ENCODE data around the gene BOLA1.
"Not testable (repeated sequence)": the region's sequence is repeated elsewhere in the genome, so short reads cannot be mapped to it uniquely, and the experiment has no call there.

Gene BOLA1

GRCh38 chr1:149931212-149931790 is 31.9 kb downstream of the BOLA1 start:
- DNase-seq (ENCODE audit: low spot score) = no peak

- no peak for DNase-seq (ENCODE audit: low spot score)
These were observed 33.1 kb downstream of the BOLA1 start for GRCh38 chr1:149932474-149932873.

- no peak for DNase-seq (ENCODE audit: low spot score)
These were observed 33.8 kb downstream of the BOLA1 start for GRCh38 chr1:149933208-149933607.

GRCh38 chr1:149934356-149934755 is 35.0 kb downstream of the BOLA1 start:
- no peak for DNase-seq (ENCODE audit: low spot score)

- DNase-seq (ENCODE audit: low spot score) = no peak
These were observed 37.0 kb downstream of the BOLA1 start, which contains the start of gene MTMR11 for GRCh38 chr1:149936170-149936991. Gene MTMR11, minus strand, starts transcription at chr1:149936879. Its CDS starts 232 bp downstream, at chr1:149936647.

GRCh38 chr1:149936992-149937705 is 37.8 kb downstream of the BOLA1 start:
- peak; percentile 42 for DNase-seq (ENCODE audit: low spot score)

GRCh38 chr1:149937759-149938158 is 38.4 kb downstream of the BOLA1 start:
- no peak for DNase-seq (ENCODE audit: low spot score)

- DNase-seq (ENCODE audit: low spot score) = not testable (repeated sequence)
These were observed 39.3 kb downstream of the BOLA1 start for GRCh38 chr1:149938668-149939003.

- no peak for DNase-seq (ENCODE audit: low spot score)
These were observed 41.1 kb downstream of the BOLA1 start for GRCh38 chr1:149940427-149940826.

- DNase-seq (ENCODE audit: low spot score) = peak; percentile 66
These were observed 42.8 kb downstream of the BOLA1 start for GRCh38 chr1:149942207-149942606.

GRCh38 chr1:149942885-149943284 is 43.5 kb downstream of the BOLA1 start:
- no peak for DNase-seq (ENCODE audit: low spot score)

GRCh38 chr1:149945206-149945605 is 45.8 kb downstream of the BOLA1 start:
- peak; percentile 87 for DNase-seq (ENCODE audit: low spot score)

- no peak for DNase-seq (ENCODE audit: low spot score)
These were observed 50.5 kb downstream of the BOLA1 start for GRCh38 chr1:149949911-149950310.
